Keratinocyte (primary cell): Measurements from ENCODE around the gene HIRA. TPM values are rescaled to one million over a fixed set of nuclear protein-coding genes. Genes with fewer than 3 reads are reported as not detected.

Experiments
- DNase-seq: peaks from one replicate; pipeline ENCODE4 v3.0.0-alpha.2; 2011; ENCODE audit warnings: low read depth, missing footprints, low spot score
- FAIRE-seq: peaks from 2 replicates; lab custom pipeline; 2011; peaks lifted over from hg19 to GRCh38; lab: Jason Lieb, UNC
- H2AFZ ChIP-seq: 2 replicates; pipeline ENCODE4 v1.6.0; 2012; ENCODE audit warnings: low read length, control low read depth, inconsistent platforms; ENCODE audit not compliant: control insufficient read depth
- H3K27ac ChIP-seq: 2 replicates; pipeline ENCODE4 v1.5.1; 2011; ENCODE audit warnings: low read length; ENCODE audit not compliant: control insufficient read depth, insufficient read depth
- H3K27me3 ChIP-seq: 3 replicates; pipeline ENCODE4 v1.6.0; 2011; ENCODE audit warnings: low read length; ENCODE audit not compliant: control insufficient read depth, insufficient read depth; ENCODE audit errors: extremely low read depth
- H3K36me3 ChIP-seq, 2 experiments: 2 replicates in 1 of 2; 3 replicates in 1 of 2; pipeline ENCODE4 v1.5.1; 2011; ENCODE audit warnings: low read length in 2 of 2, mild to moderate bottlenecking in 1 of 2; ENCODE audit not compliant: control insufficient read depth in 2 of 2, insufficient read depth in 2 of 2; ENCODE audit errors: extremely low read depth in 1 of 2
- H3K4me1 ChIP-seq: 3 replicates; pipeline ENCODE4 v1.5.1; 2011; ENCODE audit warnings: low read length; ENCODE audit not compliant: control insufficient read depth, insufficient read depth; ENCODE audit errors: extremely low read depth
- H3K4me2 ChIP-seq: 3 replicates; pipeline ENCODE4 v1.6.0; 2011; ENCODE audit warnings: low read depth, low read length; ENCODE audit not compliant: control insufficient read depth, insufficient read depth; ENCODE audit errors: extremely low read depth
- H3K4me3 ChIP-seq, 3 experiments: fragments of 200-600 bp in 1 of 3; sonication (generic) in 1 of 3; 2 replicates in 2 of 3; 3 replicates in 1 of 3; pipeline ENCODE4 v1.5.1; 2011 to 2016; ENCODE audit warnings: low read length in 3 of 3, mild to moderate bottlenecking in 3 of 3, control low read depth in 2 of 3, inconsistent platforms in 1 of 3, low read depth in 1 of 3, mixed read lengths in 1 of 3, mixed run types in 1 of 3, moderate library complexity in 1 of 3; ENCODE audit not compliant: control insufficient read depth in 2 of 3, insufficient read depth in 2 of 3; ENCODE audit errors: extremely low read depth in 1 of 3
- H3K79me2 ChIP-seq: 2 replicates; pipeline ENCODE4 v1.6.0; 2012; ENCODE audit warnings: low read length; ENCODE audit not compliant: control insufficient read depth, insufficient read depth
- H3K9ac ChIP-seq: 3 replicates; pipeline ENCODE4 v1.6.0; 2011; ENCODE audit warnings: low read length; ENCODE audit not compliant: control insufficient read depth, insufficient read depth; ENCODE audit errors: extremely low read depth
- H3K9me1 ChIP-seq: 3 replicates; pipeline ENCODE4 v1.6.0; 2011; ENCODE audit warnings: low read length; ENCODE audit not compliant: control insufficient read depth, insufficient read depth; ENCODE audit errors: extremely low read depth
- H3K9me3 ChIP-seq: 2 replicates; pipeline ENCODE4 v1.5.1; 2012; ENCODE audit warnings: low read depth, low read length; ENCODE audit not compliant: control insufficient read depth
- H4K20me1 ChIP-seq: 3 replicates; pipeline ENCODE4 v1.6.0; 2011; ENCODE audit warnings: low read length; ENCODE audit not compliant: control insufficient read depth, insufficient read depth; ENCODE audit errors: extremely low read depth
- EZH2 ChIP-seq: IDR thresholded peaks from one replicate; pipeline ENCODE4 v1.6.1; 2012; ENCODE audit warnings: inconsistent platforms, mild to moderate bottlenecking, low read length, moderate library complexity
- dilution Hi-C: fragments of 300-500 bp; cut with MboI; formaldehyde crosslinking; loops from one replicate; pipeline ENCODE4 v1.7.0; 2020; ENCODE audit warnings: low sequenced_read_pairs; ENCODE audit not compliant: extremely low pct_ligation_motif_present
- polyA plus RNA-seq, 5 experiments: library from polyadenylated mRNA; depleted of rRNA in 3 of 5; stranded (reverse) in 3 of 5; stranded (forward) in 1 of 5; unstranded in 1 of 5; fragments of >200 nt; gene quantifications; 1 replicate in 1 of 5; 2 replicates in 3 of 5; 3 replicates in 1 of 5; pipeline versions ENCODE4 v1.2.1 to v1.2.3, GENCODE V29; 2011 to 2012; ENCODE audit warnings: missing spikeins in 2 of 5, low read depth in 1 of 5, low replicate concordance in 1 of 5
- TF ChIP-seq, protein P1 (sequence below), 3 experiments: IDR thresholded peaks in 1 of 3; conservative IDR thresholded peaks in 1 of 3; optimal IDR thresholded peaks in 1 of 3; 2 replicates in 2 of 3; 3 replicates in 1 of 3; pipeline versions ENCODE3 to v1.5.1; 2011; ENCODE audit warnings: low read length in 3 of 3, mild to moderate bottlenecking in 3 of 3, moderate library complexity in 2 of 3, control low read depth in 1 of 3, inconsistent platforms in 1 of 3; ENCODE audit not compliant: insufficient read depth in 2 of 3; ENCODE audit errors: extremely low read depth in 1 of 3

HIRA gene
- polyA plus RNA-seq, 1 donor (not counting 4 experiments of a cell fraction or from before 2014, with no cell fraction given) = 16.7 TPM

GRCh38 chr22:19382240-19382639, 49.3 kb downstream of the HIRA start:
- dilution Hi-C loops = no loop called here
- no peaks in the 10 kb centered on the region for H3K9me1 ChIP-seq
- H2AFZ ChIP-seq = no peak overlapping the region
- no peaks in the 10 kb centered on the region for H4K20me1 ChIP-seq
- H3K4me2 ChIP-seq = no peak overlapping the region
- no peaks in the 10 kb centered on the region for H3K79me2 ChIP-seq
- H3K4me3 ChIP-seq = no peak overlapping the region
- no peak overlapping the region for H3K9ac ChIP-seq
- no peak for TF ChIP-seq EZH2
- TF ChIP-seq, protein P1, sequence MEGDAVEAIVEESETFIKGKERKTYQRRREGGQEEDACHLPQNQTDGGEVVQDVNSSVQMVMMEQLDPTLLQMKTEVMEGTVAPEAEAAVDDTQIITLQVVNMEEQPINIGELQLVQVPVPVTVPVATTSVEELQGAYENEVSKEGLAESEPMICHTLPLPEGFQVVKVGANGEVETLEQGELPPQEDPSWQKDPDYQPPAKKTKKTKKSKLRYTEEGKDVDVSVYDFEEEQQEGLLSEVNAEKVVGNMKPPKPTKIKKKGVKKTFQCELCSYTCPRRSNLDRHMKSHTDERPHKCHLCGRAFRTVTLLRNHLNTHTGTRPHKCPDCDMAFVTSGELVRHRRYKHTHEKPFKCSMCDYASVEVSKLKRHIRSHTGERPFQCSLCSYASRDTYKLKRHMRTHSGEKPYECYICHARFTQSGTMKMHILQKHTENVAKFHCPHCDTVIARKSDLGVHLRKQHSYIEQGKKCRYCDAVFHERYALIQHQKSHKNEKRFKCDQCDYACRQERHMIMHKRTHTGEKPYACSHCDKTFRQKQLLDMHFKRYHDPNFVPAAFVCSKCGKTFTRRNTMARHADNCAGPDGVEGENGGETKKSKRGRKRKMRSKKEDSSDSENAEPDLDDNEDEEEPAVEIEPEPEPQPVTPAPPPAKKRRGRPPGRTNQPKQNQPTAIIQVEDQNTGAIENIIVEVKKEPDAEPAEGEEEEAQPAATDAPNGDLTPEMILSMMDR (optimal IDR thresholded peaks at IDR 0.05 in 1 of 3, IDR thresholded peaks at IDR 0.05 in 1 of 3, conservative IDR thresholded peaks at IDR 0.05 in 1 of 3; ENCODE audit: extremely low read depth in 1 of 3, insufficient read depth in 2 of 3, low read length in 3 of 3) = no peak
- FAIRE-seq = no peak
- peaks cover 35 to 49% of the 10 kb centered on the region in 2 experiments for H3K36me3 ChIP-seq
- no peaks in the 10 kb centered on the region for H3K27me3 ChIP-seq
- no peaks in the 10 kb centered on the region for H3K4me1 ChIP-seq
- H3K27ac ChIP-seq = no peak overlapping the region
- DNase-seq = no peak
- H3K9me3 ChIP-seq = no peaks in the 10 kb centered on the region

GRCh38 chr22:19378344-19378674, 53.2 kb downstream of the HIRA start:
- H3K36me3 ChIP-seq = peaks cover 41 to 45% of the 10 kb centered on the region in 2 experiments
- H3K27me3 ChIP-seq = no peaks in the 10 kb centered on the region
- dilution Hi-C loops = no loop called here
- no peak for DNase-seq
- H3K4me3 ChIP-seq = no peak overlapping the region
- H3K4me2 ChIP-seq = no peak overlapping the region
- no peaks in the 10 kb centered on the region for H3K9me1 ChIP-seq
- H3K27ac ChIP-seq = no peak overlapping the region
- FAIRE-seq = no peak
- H3K4me1 ChIP-seq = no peaks in the 10 kb centered on the region
- no peaks in the 10 kb centered on the region for H3K79me2 ChIP-seq
- no peak for TF ChIP-seq EZH2
- TF ChIP-seq, protein P1 (optimal IDR thresholded peaks at IDR 0.05 in 1 of 3, IDR thresholded peaks at IDR 0.05 in 1 of 3, conservative IDR thresholded peaks at IDR 0.05 in 1 of 3; ENCODE audit: extremely low read depth in 1 of 3, insufficient read depth in 2 of 3, low read length in 3 of 3) = no peak
- H3K9ac ChIP-seq = no peak overlapping the region
- H2AFZ ChIP-seq = no peak overlapping the region
- H4K20me1 ChIP-seq = no peaks in the 10 kb centered on the region
- no peaks in the 10 kb centered on the region for H3K9me3 ChIP-seq
